Measurements from ENCODE around the gene TSPAN18. TPM values are rescaled to one million over a fixed set of nuclear protein-coding genes. Genes with fewer than 3 reads are reported as not detected.

TSPAN18 gene
- total RNA-seq, 3 donors from 2014 or later: 1.0 to 2.0 (median 1.8) TPM

GRCh38 chr11:44877571-44878497 is 151.1 kb downstream of the TSPAN18 start:
- no peak for DNase-seq (ENCODE audit: low spot score in 2 of 2)
- H3K27me3 ChIP-seq: no peaks in the 10 kb centered on the region
- intact Hi-C loops (cut with DNase I; ENCODE audit: low total_unique reads): no loop called here
- TF ChIP-seq POLR2AphosphoS5 (IDR thresholded peaks at IDR 0.05) (no peak), CTCF (IDR thresholded peaks at IDR 0.05) (no peak), POLR2A (IDR thresholded peaks at IDR 0.05) (no peak)
- H3K27ac ChIP-seq: no peak overlapping the region
- no peaks in the 10 kb centered on the region for H3K4me1 ChIP-seq
- H3K9me3 ChIP-seq: no peaks in the 10 kb centered on the region
- H3K36me3 ChIP-seq: no peaks in the 10 kb centered on the region
- no peak overlapping the region for H3K4me3 ChIP-seq

- H3K27me3 ChIP-seq: no peaks in the 10 kb centered on the region
- no peak overlapping the region for H3K4me3 ChIP-seq
- no peaks in the 10 kb centered on the region for H3K36me3 ChIP-seq
- intact Hi-C loops (cut with DNase I; ENCODE audit: low total_unique reads): no loop called here
- no peaks in the 10 kb centered on the region for H3K9me3 ChIP-seq
- DNase-seq (ENCODE audit: low spot score in 2 of 2): no peak
- TF ChIP-seq POLR2A (IDR thresholded peaks at IDR 0.05): no peak
- TF ChIP-seq POLR2AphosphoS5 (IDR thresholded peaks at IDR 0.05): no peak
- TF ChIP-seq CTCF (IDR thresholded peaks at IDR 0.05): no peak
- no peak overlapping the region for H3K27ac ChIP-seq
- H3K4me1 ChIP-seq: no peaks in the 10 kb centered on the region
Measured at GRCh38 chr11:44878711-44879110, 151.9 kb downstream of the TSPAN18 start.

GRCh38 chr11:44879432-44879831 is 152.7 kb downstream of the TSPAN18 start:
- no peaks in the 10 kb centered on the region for H3K36me3 ChIP-seq
- intact Hi-C loops (cut with DNase I; ENCODE audit: low total_unique reads): no loop called here
- no peak overlapping the region for H3K4me3 ChIP-seq
- H3K4me1 ChIP-seq: no peaks in the 10 kb centered on the region
- TF ChIP-seq POLR2A (IDR thresholded peaks at IDR 0.05) (no peak), POLR2AphosphoS5 (IDR thresholded peaks at IDR 0.05) (no peak), CTCF (IDR thresholded peaks at IDR 0.05) (no peak)
- no peak for DNase-seq (ENCODE audit: low spot score in 2 of 2)
- no peaks in the 10 kb centered on the region for H3K27me3 ChIP-seq
- no peak overlapping the region for H3K27ac ChIP-seq
- no peaks in the 10 kb centered on the region for H3K9me3 ChIP-seq

- Histone ChIP-seq H3K36me3 (no peaks in the 10 kb centered on the region), H3K9me3 (no peaks in the 10 kb centered on the region), H3K27me3 (no peaks in the 10 kb centered on the region), H3K4me1 (no peaks in the 10 kb centered on the region), H3K4me3 (no peak overlapping the region), H3K27ac (no peak overlapping the region)
- TF ChIP-seq POLR2A (IDR thresholded peaks at IDR 0.05): no peak
- TF ChIP-seq POLR2AphosphoS5 (IDR thresholded peaks at IDR 0.05): no peak
- no peak for TF ChIP-seq CTCF (IDR thresholded peaks at IDR 0.05)
- DNase-seq (ENCODE audit: low spot score in 2 of 2): no peak
- intact Hi-C loops (cut with DNase I; ENCODE audit: low total_unique reads): no loop called here
Measured at GRCh38 chr11:44880511-44880910, 153.7 kb downstream of the TSPAN18 start.

GRCh38 chr11:44880953-44881352 is 154.2 kb downstream of the TSPAN18 start:
- TF ChIP-seq POLR2AphosphoS5 (IDR thresholded peaks at IDR 0.05) (no peak), CTCF (IDR thresholded peaks at IDR 0.05) (no peak), POLR2A (IDR thresholded peaks at IDR 0.05) (no peak)
- intact Hi-C loops (cut with DNase I; ENCODE audit: low total_unique reads): no loop called here

More at GRCh38 chr11:44880953-44881352, 154.2 kb downstream of the TSPAN18 start:
- H3K4me1 ChIP-seq: no peaks in the 10 kb centered on the region
- H3K27me3 ChIP-seq: no peaks in the 10 kb centered on the region
- no peaks in the 10 kb centered on the region for H3K9me3 ChIP-seq
- no peak overlapping the region for H3K4me3 ChIP-seq
- no peak overlapping the region for H3K27ac ChIP-seq
- H3K36me3 ChIP-seq: no peaks in the 10 kb centered on the region
- no peak for DNase-seq (ENCODE audit: low spot score in 2 of 2)

Measured in breast epithelium (tissue), 4 donors.